ENCODE measurements around the gene SLC5A3. TPM values are rescaled to one million over a fixed set of nuclear protein-coding genes. Genes with fewer than 3 reads are reported as not detected.

SLC5A3 gene
- total and polyA plus RNA-seq, 2 of the 8 experiments (the other 6 are each of a cell fraction or from before 2014, with no cell fraction given): 4.0 to 19.4 TPM

DNA sequence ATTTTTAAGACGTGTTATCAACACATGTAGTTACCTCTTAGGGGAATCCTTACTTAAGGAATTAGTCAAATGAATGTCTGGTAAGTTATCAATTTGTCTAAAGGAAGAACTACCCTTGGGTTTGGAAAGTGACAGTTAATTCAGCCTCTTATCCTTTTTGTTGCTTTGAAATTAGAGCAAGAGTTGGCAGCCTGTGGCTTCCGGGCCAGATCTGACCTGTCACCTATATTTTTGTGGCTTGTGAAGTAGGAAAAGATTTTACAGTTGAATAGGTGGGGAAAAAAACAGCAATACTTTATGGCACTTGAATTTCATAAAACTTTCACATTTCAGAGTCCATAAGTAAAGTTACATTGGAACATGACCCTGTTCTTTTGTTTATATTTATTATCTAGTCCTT is 5.5 kb downstream of the SLC5A3 start:
- POLR2A ChIA-PET (ENCODE audit: partially characterized antibody): no interaction called here
- no peak for TF ChIP-seq TBP (IDR thresholded peaks at IDR 0.05; ENCODE audit: low read depth, low read length)
- no peak for TF ChIP-seq MAFK (IDR thresholded peaks at IDR 0.05; ENCODE audit: low read depth, low read length)
- TF ChIP-seq BRCA1 (IDR thresholded peaks at IDR 0.05; ENCODE audit: low read depth, low read length): no peak
- TF ChIP-seq POU5F1 (IDR thresholded peaks at IDR 0.05; ENCODE audit: low read depth, low read length): no peak
- TF ChIP-seq EZH2 (IDR thresholded peaks at IDR 0.05; ENCODE audit: low read depth, low read length, severe bottlenecking): no peak
- TF ChIP-seq KDM1A (IDR thresholded peaks at IDR 0.05; ENCODE audit: borderline replicate concordance, low read length): no peak
- TF ChIP-seq POLR2AphosphoS5 (IDR thresholded peaks at IDR 0.05; ENCODE audit: low read depth, low read length): no peak
- no peak for TF ChIP-seq EP300 (IDR thresholded peaks at IDR 0.05; ENCODE audit: borderline replicate concordance in 1 of 2, low read depth in 2 of 2, low read length in 2 of 2)
- no peak for TF ChIP-seq CHD2 (IDR thresholded peaks at IDR 0.05; ENCODE audit: low read length)
- TF ChIP-seq KDM5A (IDR thresholded peaks at IDR 0.05; ENCODE audit: low read length): no peak
- no peak for TF ChIP-seq MAX (IDR thresholded peaks at IDR 0.05)
- TF ChIP-seq HDAC2 (IDR thresholded peaks at IDR 0.05; ENCODE audit: borderline replicate concordance in 1 of 2, low read depth in 2 of 2, low read length in 2 of 2): no peak
- no peak for TF ChIP-seq CBX8 (IDR thresholded peaks at IDR 0.05; ENCODE audit: borderline replicate concordance, low read depth, low read length)
- TF ChIP-seq POLR2A (IDR thresholded peaks at IDR 0.05; ENCODE audit: control extremely low read depth in 1 of 2, low read depth in 2 of 2, low read length in 2 of 2): no peak

More for the DNA sequence above, 5.5 kb downstream of the SLC5A3 start:
- H3K23ac ChIP-seq (ENCODE audit: insufficient read length): no peak overlapping the region
- no peak overlapping the region for H2BK15ac ChIP-seq (ENCODE audit: low read length)
- peaks cover 0 to 7% (median 2%) of the 10 kb centered on the region in 4 experiments; a peak in 6 of 7 replicates for H3K4me1 ChIP-seq (replicated peaks in 1 of 4; ENCODE audit: control insufficient read depth in 3 of 4, insufficient read depth in 4 of 4, low read length in 3 of 4)
- no peak overlapping the region for H3K18ac ChIP-seq (ENCODE audit: extremely low read depth, low read length)
- no peak overlapping the region for H2AK5ac ChIP-seq (ENCODE audit: low read depth, low read length)
- FAIRE-seq (no peak), DNase-seq (ENCODE audit: low read depth in 1 of 2, low spot score in 2 of 2) (no peak)
- no peak overlapping the region for H2AFZ ChIP-seq (ENCODE audit: low read length)
- H3K36me3 ChIP-seq (ENCODE audit: control insufficient read depth in 2 of 4, insufficient read depth in 4 of 4, low read length in 3 of 4): peaks cover 0 to 4% (median under 1%) of the 10 kb centered on the region in 4 experiments; a peak in 2 of 8 replicates
- H3K9ac ChIP-seq (replicated peaks in 1 of 4; ENCODE audit: extremely low read depth in 1 of 4, low read depth in 3 of 4, low read length in 3 of 4): no peak overlapping the region
- H3K27me3 ChIP-seq (replicated peaks in 1 of 4; ENCODE audit: control insufficient read depth in 3 of 4, extremely low read depth in 1 of 4, insufficient read depth in 3 of 4, low read length in 3 of 4): no peaks in the 10 kb centered on the region
- no peak overlapping the region for H4K5ac ChIP-seq (ENCODE audit: insufficient read length, low read depth, low read length)
- no peaks in the 10 kb centered on the region for H3K9me3 ChIP-seq (ENCODE audit: insufficient read depth in 2 of 2, low read depth in 1 of 2, low read length in 1 of 2)
- H3K79me2 ChIP-seq (ENCODE audit: control insufficient read depth in 1 of 2, insufficient read depth in 2 of 2, low read length in 2 of 2): peaks cover 3 to 97% of the 10 kb centered on the region in 2 experiments; a peak in 3 of 4 replicates
- no peaks in the 10 kb centered on the region; the same call in 1 of the 2 replicates for H3K79me1 ChIP-seq (ENCODE audit: low read depth, low read length)
- no peak overlapping the region for H3K4me2 ChIP-seq (ENCODE audit: insufficient read depth in 1 of 2, low read depth in 2 of 2, low read length in 2 of 2)
- CTCF ChIA-PET (ENCODE audit: partially characterized antibody): interaction anchor here (0.7 to 4.1 kb wide), 4 partner anchors 13 to 155 kb away, joined by 3 to 14 read pairs (median 3); no protein-coding TSS in a partner anchor
- peaks cover 8% of the 10 kb centered on the region; the same call in 1 of the 2 replicates for H3K23me2 ChIP-seq (ENCODE audit: low read depth, low read length)
- H2BK12ac ChIP-seq (ENCODE audit: low read depth, low read length): no peak overlapping the region
- H4K91ac ChIP-seq (replicated peaks; ENCODE audit: insufficient read length, low read length): no peak overlapping the region
- WGBS, 2 experiments (ENCODE audit: extremely low coverage in 1 of 2, insufficient coverage in 1 of 2, insufficient read length in 1 of 2, insufficient replicate concordance in 2 of 2, low coverage in 1 of 2, low lambda C conversion rate in 2 of 2, missing lambda C conversion rate in 1 of 2): 84% methylated on average over 2 of the region's 2 CpGs; no CpG with 5 or more reads in 1 of the 2 experiments
- no peak overlapping the region for H3K4me3 ChIP-seq (ENCODE audit: extremely low read depth in 1 of 4, insufficient read depth in 2 of 4, low read depth in 3 of 4, low read length in 4 of 4)
- no peak overlapping the region for H3K4ac ChIP-seq (replicated peaks; ENCODE audit: insufficient read length, low read depth, low read length)
- no peak overlapping the region for H2BK20ac ChIP-seq (ENCODE audit: low read length)
- H3K14ac ChIP-seq (ENCODE audit: insufficient read length): no peak overlapping the region
- no peak overlapping the region for H3K56ac ChIP-seq (replicated peaks; ENCODE audit: insufficient read length, low read depth, low read length)
- no peak overlapping the region for H4K8ac ChIP-seq (ENCODE audit: extremely low read depth, insufficient read depth, low read length)
- H2BK120ac ChIP-seq (replicated peaks; ENCODE audit: low read depth, low read length): no peak overlapping the region
- peaks cover 16 to 32% of the 10 kb centered on the region in 2 experiments for H4K20me1 ChIP-seq (replicated peaks in 1 of 2; ENCODE audit: control insufficient read depth in 1 of 2, insufficient read depth in 2 of 2, low read length in 2 of 2)
- no peak overlapping the region for H3K27ac ChIP-seq (ENCODE audit: low read depth, low read length)
- no peak overlapping the region for H2BK5ac ChIP-seq (ENCODE audit: low read depth, low read length)
